Measurements from ENCODE around the gene ADARB2. TPM values are rescaled to one million over a fixed set of nuclear protein-coding genes. Genes with fewer than 3 reads are reported as not detected.

Gene ADARB2
- total and polyA plus RNA-seq, 10 of the 15 experiments (the other 5 are each of a cell fraction or from before 2014, with no cell fraction given), result 0.02 to 4.1 (median 0.76) TPM

GRCh38 chr10:1582739-1583138, 154.6 kb downstream of the ADARB2 start:
- Histone ChIP-seq H3K4me2 (ENCODE audit: control insufficient read depth, insufficient read depth) (no peak overlapping the region), H2AFZ (ENCODE audit: control insufficient read depth, low read depth, low read length) (no peak overlapping the region), H3K4me1 (ENCODE audit: control insufficient read depth, insufficient read depth, low read length) (no peaks in the 10 kb centered on the region), H3K36me3 (ENCODE audit: control insufficient read depth in 2 of 2, insufficient read depth in 2 of 2, low read length in 1 of 2) (no peaks in the 10 kb centered on the region; a peak in 1 of 4 replicates), H3K4me3 (no peak overlapping the region), H3K9me3 (replicated peaks; ENCODE audit: control insufficient read depth, insufficient read depth, low read length) (no peaks in the 10 kb centered on the region; the same call in 2 of the 3 replicates), H3K9ac (ENCODE audit: control insufficient read depth, insufficient read depth, low read length) (no peak overlapping the region), H3K79me2 (ENCODE audit: control insufficient read depth, insufficient read depth, low read length) (no peaks in the 10 kb centered on the region), H4K20me1 (ENCODE audit: control insufficient read depth, insufficient read depth) (no peaks in the 10 kb centered on the region), H3K27me3 (replicated peaks in 1 of 2; ENCODE audit: control insufficient read depth in 2 of 2, insufficient read depth in 2 of 2, low read length in 1 of 2) (no peaks in the 10 kb centered on the region), H3K27ac (ENCODE audit: control insufficient read depth, insufficient read depth) (no peak overlapping the region)
- ChIA-PET SMC1A (ENCODE audit: uncharacterized antibody, unreplicated experiment) (interaction anchor here (0.8 kb wide), 1 partner anchor 18 kb away, joined by 3 read pairs; no protein-coding TSS in a partner anchor), CTCF (no interaction called here), RAD21 (ENCODE audit: unreplicated experiment) (no interaction called here), POLR2A (no interaction called here)
- in situ Hi-C loops (cut with MboI) (no loop called here), intact Hi-C loops (cut with micrococcal nuclease; ENCODE audit: unreplicated experiment) (no loop called here)
- BruUV-seq (replicated peaks), result no TSS peak
- FAIRE-seq (no peak), DNase-seq (ENCODE audit: low read depth, low spot score) (no peak), ATAC-seq (no peak)
- TF ChIP-seq ATF7 (IDR thresholded peaks at IDR 0.05; ENCODE audit: low read depth) (no peak), JUNB (IDR thresholded peaks at IDR 0.05) (no peak), YBX1 (IDR thresholded peaks at IDR 0.05) (no peak), CHD1 (IDR thresholded peaks at IDR 0.05; ENCODE audit: low read depth, low read length) (no peak), SMAD1 (IDR thresholded peaks at IDR 0.05; ENCODE audit: low read depth, partially characterized antibody) (no peak), MEF2B (IDR thresholded peaks at IDR 0.05; ENCODE audit: partially characterized antibody, poor library complexity, severe bottlenecking) (no peak), BMI1 (IDR thresholded peaks at IDR 0.05; ENCODE audit: borderline replicate concordance) (no peak), RAD21 (IDR thresholded peaks at IDR 0.05; ENCODE audit: insufficient read depth, low read depth, low read length) (no peak), PML (IDR thresholded peaks at IDR 0.05; ENCODE audit: low read length) (no peak), RBBP5 (conservative IDR thresholded peaks at IDR 0.05) (no peak), IKZF1 (conservative IDR thresholded peaks at IDR 0.05) (no peak), SUZ12 (IDR thresholded peaks at IDR 0.05; ENCODE audit: unreplicated experiment) (no peak), STAT3 (IDR thresholded peaks at IDR 0.05; ENCODE audit: low read depth, low read length) (no peak), BCLAF1 (IDR thresholded peaks at IDR 0.05) (no peak), SREBF2 (IDR thresholded peaks at IDR 0.05; ENCODE audit: low read length) (no peak), ZZZ3 (IDR thresholded peaks at IDR 0.05; ENCODE audit: control insufficient read depth, insufficient read length, low read depth) (no peak), CHD4 (IDR thresholded peaks at IDR 0.05) (no peak), ZBTB33 (IDR thresholded peaks at IDR 0.05) (no peak), TCF7 (IDR thresholded peaks at IDR 0.05; ENCODE audit: borderline replicate concordance) (no peak)
- 21% methylated on average over 4 of the region's 4 CpGs for WGBS (ENCODE audit: insufficient coverage, insufficient replicate concordance, low lambda C conversion rate, missing lambda C conversion rate)

Measured in GM12878 (cell line).